NCI-H446 treated with DMSO at 0.1 percent for 48 hours (cell line): Measurements from ENCODE around the gene COL6A2.
"Not testable (repeated sequence)": the region's sequence is repeated elsewhere in the genome, so short reads cannot be mapped to it uniquely, and the experiment has no call there.

ENCODE experiments used
- DNase-seq: peaks from one replicate; lab custom pipeline; 2025; lab: John Stamatoyannopoulos, UW

The COL6A2 gene

DNA sequence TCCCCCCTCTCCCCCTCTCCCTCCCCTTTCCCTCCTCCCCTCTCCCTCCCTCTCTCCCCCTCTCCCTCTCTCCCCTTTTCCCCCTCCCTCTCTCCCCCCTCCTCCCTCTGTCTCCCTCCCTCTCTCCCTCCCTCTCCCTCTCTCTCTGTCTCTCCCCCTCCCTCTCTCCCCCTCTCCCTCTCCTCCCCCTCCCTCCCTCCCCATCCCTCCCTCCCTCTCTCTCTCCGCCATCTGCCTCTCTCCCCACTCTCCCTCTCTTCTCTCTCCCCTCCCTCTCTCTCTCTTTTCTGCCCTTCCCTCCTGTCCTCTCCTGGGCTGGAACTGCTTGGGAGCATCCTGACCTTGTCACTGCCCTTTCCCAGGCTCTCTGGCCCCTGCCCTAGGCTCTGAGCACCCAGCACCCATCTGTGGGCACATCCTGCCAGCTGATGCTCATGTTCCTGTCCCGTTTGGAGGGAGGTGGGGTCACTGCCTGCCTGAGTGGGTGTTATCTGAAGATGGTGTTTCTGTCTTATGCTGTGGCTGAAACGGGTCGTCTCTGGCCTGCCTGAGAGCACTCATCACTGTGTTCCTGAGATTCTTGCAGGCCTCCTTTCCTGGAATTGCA lies 46.7 kb downstream of the COL6A2 start:
- no peak for DNase-seq

DNA sequence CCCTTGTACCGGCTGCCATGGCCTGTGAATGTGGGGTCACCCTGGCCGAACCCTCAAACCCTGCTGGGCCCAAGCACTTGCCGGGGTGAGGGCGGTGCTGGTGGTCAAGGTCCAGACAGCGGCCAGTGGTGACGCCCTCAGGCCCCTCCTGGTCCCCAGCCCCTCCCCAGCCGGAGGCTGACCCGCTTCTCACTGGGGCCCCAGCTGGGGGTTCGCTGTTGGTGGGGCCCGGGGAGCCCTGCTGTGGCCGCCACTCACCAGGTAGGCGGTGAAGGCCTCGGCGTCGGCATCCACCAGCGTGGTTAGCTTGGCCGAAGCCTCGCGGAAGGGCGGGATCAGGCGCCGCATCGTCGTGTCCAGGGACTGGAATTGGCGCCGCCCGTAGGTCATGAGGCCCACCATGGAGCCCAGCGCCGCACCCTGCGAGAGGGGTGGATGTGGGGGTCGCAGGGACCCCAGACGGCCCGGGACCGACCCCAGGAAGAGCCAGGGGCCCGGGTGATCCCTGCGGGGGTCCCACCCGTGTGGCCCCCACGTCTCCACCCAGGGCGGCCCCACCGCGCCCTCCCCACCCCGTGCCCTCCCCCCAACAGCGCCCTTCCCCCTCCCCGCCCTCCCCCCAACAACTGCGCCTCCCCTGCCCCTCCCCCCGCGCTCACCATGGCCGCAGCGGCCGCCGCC lies 47.4 kb downstream of the COL6A2 start:
- no peak for DNase-seq

DNA sequence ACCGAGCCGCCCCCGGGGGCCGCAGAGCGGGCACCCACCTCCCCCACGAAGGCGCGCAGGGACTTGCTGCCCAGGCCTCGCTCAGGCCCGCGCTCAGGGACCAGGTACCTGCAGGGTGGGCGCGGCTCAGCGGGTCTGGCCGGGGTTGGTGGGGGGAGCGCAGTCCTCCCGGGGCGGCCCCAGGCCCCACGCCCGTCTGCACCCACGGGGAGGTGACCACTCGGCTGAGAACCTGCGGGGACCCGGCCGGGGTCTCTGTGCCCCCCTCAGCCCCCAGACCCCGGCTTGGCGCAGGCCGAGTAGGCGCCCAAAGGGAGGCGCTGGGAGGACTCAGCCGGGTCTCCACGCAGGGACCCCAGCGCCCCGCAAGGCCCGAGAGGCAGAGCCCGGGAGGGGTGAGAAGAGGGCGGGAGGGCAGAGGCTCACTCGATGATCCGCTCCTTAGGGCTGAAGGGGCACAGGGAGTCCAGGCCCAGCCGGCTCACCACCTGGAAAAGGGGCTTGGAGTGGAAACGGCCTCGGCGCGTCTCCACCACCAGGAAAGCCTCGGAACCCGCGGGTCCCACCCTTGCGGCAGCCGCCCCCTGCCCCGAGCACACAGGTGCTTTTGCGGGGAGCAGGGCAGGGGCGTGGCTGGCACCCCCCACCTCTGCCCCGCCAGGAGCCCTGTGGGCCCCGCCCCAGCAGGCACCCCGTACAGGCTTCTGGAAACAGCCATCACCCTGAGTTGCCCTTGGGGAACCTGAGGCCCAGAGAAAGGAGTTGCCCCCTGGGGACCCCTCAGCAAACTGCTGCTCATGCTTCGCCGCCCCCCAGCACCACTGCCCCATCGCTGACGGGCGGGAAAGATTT lies 48.2 kb downstream of the COL6A2 start:
- DNase-seq: no peak

DNA sequence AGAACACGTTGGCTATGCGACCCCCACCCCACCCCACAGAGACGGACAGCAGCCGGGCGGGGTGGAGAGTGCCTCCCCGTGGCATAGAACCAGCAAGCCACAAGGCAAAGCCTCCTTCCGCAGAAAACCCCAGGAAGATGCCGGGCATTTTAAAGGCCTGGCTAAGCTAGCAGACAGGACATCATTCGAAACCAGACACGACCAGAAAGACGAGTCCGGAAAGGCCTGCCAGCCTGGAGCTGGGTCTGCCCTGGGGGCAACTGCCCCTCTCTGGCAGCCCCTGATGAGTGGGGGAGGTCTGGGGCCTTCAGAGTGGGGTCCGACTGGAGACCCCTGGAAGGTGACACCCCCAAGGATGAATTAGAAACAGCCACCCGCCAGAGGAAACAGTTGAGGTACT lies 48.9 kb downstream of the COL6A2 start:
- DNase-seq: no peak

DNA sequence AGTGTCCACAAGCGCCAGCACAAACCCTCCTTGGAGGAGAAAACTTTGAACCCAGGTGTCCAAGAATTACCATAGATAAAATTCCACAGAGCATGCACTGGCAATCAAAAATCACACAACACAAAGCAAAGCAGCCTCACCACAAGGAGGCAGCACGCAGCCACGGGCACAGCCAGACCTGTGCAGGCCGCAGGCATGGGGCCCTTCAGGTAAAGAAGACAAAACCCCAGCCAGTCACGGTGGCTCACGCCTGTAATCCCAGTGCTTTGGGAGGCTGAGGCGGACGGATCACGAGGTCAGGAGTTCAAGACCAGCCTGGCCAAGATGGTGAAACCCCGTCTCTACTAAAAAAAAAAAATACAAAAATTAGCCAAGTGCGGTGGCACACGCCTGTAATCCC lies 49.5 kb downstream of the COL6A2 start:
- not testable (repeated sequence) for DNase-seq

DNA sequence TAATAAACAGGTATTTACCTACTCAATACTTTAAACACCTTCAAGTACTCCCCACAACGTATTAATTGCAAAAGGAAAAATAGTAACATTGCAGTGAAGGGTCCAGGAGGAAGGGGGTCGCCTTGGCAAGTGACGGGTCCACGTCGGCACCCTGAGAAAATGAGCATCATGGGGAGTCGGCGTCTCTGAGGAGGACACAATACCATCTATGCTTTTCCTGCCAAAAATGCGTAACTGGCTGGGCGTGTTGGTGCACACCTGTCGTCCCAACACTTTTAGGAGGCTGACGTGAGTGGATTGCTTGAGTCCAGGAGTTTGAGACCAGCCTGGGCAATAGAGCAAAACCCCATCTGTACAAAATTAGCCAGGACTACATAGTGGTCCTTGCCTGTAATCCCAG lies 50.2 kb downstream of the COL6A2 start:
- DNase-seq: no peak

DNA sequence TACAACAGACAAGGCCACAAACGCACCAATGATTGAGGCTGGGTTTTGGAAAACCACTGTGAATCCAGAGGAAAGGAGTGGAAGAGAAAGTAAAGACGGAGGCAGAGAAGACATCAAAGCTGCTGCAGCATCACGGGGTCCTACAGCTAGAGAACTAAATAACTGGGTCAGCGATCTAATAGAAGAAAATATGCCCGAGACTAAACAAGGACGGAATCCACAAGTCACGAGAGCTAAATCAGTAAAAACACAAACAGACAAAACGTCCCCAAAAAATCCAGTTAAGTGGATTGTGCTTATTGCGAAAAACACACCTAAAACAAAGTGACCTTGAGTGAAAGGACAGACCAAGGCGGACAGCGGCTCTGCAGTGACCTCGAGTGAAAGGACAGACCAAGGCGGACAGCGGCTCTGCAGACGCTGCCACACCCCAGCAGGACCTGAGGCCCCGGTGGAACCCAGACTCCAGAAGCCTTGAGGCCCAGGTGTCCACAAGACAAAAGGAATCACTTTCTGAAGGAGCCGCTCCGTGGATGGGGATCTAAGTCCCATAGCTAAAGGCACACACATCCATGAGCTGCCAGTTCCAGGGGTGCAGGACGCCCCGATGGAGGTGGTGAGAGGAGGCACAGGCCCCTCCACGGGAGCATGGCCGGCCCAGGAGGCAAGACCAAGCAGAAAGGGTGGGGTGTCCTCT lies 51.4 kb downstream of the COL6A2 start:
- DNase-seq: no peak

DNA sequence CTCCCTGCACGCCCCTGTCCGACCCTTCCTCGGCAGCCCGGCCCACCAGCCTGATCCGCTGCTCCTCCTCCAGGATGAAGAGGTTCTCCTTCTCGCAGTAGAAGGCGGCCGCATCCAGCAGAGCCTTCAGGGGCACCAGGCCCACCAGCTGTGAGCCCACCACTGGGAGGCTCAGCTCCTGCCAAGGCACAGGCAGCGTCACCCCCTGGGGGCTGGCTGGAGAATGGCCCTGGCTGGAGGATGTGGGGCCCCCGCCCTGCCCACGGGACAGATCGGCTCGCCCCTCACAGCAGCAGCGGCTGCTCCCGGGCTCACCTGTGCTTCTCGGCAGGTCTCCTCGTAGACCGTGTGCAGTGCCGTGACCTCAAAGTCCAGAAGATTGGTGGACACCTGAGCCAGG lies 52.2 kb downstream of the COL6A2 start:
- DNase-seq: no peak

DNA sequence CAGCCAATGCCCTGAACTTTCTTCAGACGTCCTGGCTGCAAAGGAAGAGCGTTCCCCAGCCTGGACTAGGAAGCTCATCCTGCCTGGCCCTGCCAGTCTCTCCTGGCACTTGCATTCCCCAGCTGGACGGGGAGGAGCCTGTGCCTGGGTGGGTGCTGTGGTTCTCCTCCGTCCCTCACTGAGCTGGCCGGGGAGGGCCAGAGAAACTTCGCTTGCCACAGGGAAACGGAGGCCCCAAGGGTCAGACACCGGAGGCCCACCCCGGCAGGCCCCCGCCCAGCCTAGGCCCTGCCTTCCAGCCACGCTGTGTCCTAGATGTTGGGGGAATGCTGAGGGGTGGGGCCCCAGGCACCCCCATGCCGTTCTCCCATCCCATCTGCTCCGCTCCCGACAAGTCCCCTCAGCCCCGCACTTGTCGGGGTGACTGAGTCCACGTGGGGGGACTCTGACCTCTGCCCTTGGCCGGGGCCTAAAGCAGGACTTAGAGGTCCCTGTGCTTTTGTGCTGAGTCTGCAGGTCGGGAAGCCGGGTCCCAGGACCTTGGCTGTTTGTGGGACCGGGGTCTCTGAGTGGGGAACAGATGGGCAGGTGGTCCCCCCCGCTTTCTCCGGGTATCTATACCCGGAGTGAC lies 52.7 kb downstream of the COL6A2 start:
- DNase-seq: no peak

DNA sequence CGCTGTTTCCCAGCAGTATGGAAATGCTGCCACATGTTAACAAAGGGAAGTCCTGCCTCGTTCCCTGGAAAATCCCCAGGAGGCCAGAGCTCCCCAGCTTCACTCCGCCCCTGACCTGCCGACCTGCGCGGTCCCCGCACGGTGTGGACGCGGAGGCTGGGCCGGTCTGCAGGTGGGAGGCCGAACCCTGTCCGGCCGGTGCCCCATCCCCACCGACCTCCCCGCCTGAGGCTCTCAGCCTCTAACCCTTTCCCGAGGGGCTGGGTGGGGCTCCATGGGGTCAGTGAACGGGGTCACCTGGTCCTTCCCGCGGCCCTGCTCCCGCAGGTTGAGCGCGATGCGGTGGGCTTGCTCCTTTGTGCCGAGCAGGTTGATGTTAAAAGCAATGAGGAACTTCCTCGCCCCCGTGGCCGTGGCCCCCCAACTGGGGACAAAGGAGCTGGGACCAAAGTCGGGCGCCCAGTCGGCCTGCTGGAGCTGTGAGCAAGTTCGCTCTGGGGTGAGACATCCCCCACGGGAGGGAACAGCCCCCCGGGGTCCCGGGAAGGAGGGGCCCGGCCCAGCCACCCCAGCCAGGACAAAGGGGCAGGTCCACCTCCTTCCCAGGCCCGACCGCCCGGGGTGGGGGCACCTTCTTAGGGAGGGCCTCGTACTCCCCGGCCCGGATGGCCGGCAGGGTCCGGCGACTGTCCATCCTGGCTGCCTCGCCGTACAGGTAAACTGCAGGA lies 53.5 kb downstream of the COL6A2 start:
- DNase-seq: no peak

DNA sequence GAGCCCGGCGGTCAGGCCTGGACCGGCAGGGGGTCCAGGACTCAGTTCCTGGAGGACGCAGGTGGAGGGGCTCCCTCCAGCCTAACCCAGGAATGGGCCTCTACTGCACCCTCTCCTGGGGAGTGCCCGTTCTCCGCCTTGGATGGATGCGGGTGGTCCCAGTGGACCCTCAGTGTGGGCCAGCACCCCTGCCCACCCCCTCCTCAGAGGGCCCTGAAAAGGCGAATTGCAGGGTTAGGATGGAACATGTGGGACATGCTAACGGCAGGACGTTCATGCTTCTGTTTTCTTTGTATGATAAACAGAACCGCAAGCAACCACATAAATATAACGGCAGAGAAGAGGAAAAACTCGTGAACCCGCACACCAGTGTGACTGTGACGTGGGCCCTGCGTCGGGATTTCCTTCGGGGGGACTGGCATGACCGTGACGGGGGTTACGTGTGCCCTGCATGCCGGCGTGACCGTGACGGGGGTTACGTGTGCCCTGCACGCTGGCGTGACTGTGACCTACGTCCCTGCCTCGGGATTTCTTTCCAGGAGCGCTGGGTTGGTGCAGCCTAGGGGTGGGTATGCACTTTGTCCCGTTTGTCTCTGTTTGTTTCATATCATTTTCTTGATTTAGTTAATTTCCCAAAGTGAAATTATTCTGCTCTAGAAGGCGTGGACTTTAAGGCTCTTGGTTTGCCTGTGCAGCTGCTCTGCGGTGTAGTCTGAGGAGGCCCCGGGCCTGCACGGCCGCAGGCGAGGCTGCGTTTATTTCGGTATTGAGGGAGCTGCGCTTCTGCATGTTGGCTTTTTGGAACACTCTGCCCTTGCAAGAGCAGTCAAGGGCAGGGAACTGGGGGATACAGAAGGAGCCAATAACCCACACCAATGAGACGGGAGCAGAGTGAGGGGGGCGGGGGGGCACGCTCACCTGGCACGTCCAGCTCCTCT lies 54.3 kb downstream of the COL6A2 start:
- DNase-seq: no peak

DNA sequence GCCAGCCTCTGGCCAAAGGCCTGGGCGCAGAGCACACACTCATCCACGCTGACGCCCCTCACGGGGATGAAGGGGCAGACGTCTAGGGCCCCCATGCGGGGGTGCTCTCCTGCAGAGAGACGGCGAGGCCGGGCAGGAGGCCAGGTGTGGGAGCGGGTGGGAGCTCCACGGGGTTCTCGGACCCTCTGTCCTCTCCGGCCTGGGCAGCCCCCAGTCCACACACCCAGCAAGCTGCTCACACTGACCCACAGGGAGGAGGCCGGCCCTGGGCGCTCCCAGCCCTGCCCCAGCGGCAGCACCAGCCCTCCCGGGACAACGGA lies 55.0 kb downstream of the COL6A2 start:
- DNase-seq: no peak

DNA sequence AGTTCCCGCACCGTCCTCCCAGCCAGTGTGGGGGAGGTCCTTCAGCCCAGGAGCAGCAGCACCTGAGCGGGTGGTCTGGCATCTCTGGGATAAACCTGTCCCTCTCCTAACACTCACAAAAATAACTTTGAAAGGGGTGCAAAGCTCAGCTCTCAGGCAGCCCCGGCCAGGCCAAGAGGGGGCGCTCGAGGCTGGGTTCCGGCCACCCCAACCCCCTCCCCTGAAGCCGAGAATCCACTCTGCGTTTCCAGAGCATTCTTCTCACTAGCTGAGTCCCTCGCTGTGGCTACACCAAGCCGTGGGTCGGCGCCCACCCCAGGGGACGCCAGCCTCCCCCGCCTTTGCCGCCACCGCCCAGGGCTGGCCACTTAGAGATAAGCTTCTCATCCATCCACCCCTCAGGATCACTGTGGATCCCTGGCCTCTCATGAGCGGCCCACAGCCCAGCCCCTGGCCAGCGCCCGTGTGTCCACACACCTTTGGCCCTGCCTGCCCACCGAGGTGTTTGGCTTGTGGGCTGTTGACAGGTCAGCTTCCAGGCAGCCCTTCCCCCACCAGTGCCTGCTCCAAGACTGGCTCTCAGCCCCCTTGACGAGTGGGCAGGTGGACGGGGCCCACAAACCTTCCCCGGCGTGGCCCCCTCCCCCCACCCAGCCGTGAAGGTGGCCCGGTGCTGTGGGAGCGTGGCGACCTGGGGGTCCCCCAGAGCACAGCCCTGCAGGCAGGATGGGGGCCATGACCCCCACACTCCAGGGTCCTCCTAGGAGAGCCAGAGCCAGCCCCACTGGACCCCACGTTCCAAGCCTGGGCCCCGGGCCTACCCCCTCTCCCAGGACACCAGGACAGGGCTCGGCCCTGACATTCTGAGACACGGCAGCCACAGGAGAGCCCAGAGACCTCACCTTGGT lies 55.6 kb downstream of the COL6A2 start:
- DNase-seq: no peak

DNA sequence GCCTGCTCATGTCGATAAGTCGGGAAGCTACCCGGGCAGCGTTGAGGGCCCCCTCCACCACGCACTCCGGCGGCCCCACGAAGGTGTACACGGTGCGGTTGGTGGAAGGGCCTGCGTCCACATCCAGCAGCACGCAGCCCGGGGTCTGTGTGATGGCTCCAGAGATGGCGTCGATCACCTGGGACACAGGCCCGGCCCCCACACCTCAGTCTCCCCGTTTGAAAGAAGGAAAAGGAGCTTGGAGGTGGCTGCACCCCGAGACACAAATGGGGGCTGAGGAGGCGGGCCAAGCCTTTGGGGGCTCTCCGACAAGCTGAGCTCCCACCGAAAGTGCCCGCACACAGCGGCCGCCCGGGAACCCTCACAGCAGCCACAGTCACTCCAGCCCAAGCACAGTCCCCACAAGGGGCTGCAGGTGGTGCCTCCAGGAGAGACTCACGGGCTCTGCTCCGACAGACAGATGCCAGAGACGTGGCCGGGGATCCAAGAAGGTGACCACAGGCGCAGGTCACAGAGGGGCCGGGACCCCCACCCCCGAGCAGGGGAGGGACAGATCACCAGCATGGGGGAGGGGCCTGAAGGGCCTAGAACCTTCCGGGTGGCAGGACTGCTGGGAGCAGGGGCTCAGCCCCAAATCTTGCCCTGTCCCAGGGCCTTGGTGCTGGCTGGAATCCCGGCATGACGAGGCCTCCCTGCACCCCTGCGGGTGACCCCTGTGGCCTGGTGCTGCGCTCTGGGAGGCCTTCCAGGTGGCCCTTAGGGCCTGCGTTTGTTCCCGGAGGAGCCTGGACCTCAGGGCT lies 56.4 kb downstream of the COL6A2 start:
- no peak for DNase-seq

DNA sequence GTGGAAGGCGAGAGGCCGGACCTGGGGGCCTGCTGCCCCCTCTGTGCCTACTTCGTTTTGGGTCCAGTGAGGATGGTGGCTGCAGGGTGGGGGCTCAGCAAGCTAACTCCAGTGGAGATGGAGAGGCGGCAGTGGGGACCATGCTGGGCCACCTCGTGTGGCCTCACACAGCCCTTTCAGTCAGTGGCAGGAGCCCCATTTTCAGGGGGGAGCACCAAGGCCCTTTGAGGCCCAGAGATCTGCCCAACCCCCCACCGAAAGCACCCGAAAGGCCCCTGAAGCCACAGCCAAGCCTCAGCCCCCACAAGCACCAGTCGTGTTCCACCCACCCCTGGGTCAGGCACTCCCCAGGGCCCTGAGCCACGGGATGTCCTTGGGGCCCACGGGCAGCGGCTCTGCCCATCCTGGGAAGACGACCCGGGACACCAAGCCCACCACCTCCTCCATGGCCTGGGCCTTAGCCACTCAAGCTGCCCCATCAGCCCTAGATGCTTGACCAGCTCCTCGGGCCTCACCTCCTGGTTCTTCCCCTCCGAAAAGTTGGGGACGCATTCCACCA lies 57.1 kb downstream of the COL6A2 start:
- no peak for DNase-seq

DNA sequence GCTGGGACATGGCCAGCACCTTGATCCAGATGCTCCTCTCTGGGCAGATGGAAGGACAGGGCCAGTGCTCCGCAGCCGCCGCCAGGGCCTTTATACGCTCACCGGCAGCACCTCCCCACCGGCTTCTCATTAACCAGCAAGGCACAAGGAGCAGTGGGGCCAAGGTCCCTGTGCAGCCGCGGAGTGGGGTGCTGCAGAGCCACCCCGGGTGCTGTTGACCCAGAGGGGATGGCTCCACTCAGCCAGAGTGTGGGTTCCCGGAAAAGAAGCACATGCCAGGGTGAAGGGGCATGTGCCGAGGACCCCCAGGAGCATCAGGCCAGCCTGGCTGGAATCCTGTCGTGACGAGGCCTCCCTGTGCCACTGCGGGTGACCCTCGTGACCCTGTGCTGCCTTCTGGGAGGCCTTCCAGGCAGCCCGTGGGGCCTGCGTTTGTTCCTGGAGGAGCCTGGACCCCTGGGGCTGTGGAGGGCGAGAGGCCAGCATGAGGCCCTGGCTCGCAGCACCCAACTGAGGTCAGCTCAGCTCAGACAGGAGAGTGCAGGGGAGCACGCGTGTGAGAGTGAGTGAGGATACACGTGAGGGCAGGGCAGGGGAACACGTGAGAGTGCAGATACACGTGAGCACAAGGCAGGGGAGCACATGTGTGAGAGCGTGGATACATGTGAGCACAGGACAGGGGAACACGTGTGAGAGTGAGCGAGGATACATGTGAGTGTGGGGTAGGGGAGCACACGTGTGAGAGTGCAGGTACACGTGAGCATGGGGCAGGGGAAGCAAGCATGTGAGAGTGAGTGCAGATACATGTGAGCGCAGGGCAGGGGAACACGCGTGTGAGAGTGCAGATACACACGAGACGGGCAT lies 57.8 kb downstream of the COL6A2 start, which contains the start of gene FTCD:
FTCD (minus strand) TSS at position 66 of the 864 bp plus-strand sequence; CDS start at position 10, 56 bp downstream.
- DNase-seq: no peak

DNA sequence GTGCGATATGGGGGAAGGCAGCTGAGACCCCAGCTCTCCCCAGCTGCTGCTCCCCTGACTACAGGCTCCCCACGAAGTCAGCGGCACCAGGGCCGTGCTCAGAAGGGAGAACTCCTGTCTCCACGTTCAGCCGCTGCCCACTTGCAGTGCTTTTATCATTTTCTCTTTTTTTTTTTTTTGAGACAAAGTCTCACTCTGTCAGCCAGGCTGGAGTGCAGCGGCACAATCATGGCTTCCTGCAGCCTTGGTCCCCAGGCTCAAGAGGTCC lies 58.4 kb downstream of the COL6A2 start:
- DNase-seq: no peak
